WTC11 (cell line): ENCODE measurements around the gene TNXB.

ENCODE experiments used
- CREM ChIP-seq: sonication (generic); formaldehyde crosslinking; IDR thresholded peaks from 2 replicates; pipeline ENCODE4 v1.8.1; 2022; ENCODE audit warnings: mild to moderate bottlenecking, missing genetic modification reagents, moderate library complexity
- CTCF ChIP-seq: fragments of 200-600 bp; IDR thresholded peaks from 2 replicates; pipeline ENCODE4 v1.8.0; 2022; ENCODE audit warnings: antibody characterized with exemption
- ETV6 ChIP-seq: sonication (generic); formaldehyde crosslinking; IDR thresholded peaks from 2 replicates; pipeline ENCODE4 v1.8.1; 2022; ENCODE audit warnings: mild to moderate bottlenecking, missing genetic modification reagents
- MAX ChIP-seq: sonication (generic); formaldehyde crosslinking; IDR thresholded peaks from 2 replicates; pipeline ENCODE4 v1.8.0; 2022; ENCODE audit warnings: mild to moderate bottlenecking, missing genetic modification reagents
- NFE2L1 ChIP-seq: sonication (generic); formaldehyde crosslinking; IDR thresholded peaks from 2 replicates; pipeline ENCODE4 v1.8.1; 2023; ENCODE audit warnings: missing genetic modification reagents
- NFYB ChIP-seq: sonication (generic); formaldehyde crosslinking; conservative IDR thresholded peaks from 2 replicates; pipeline ENCODE4 v1.8.0; 2022; ENCODE audit warnings: low read depth, missing genetic modification reagents

GRCh38 chr6:32087574-32088486 is 21.3 kb downstream of the TNXB start:
- TF ChIP-seq MAX (CRISPR knock-in tag): no peak
- no peak for TF ChIP-seq NFYB
- 0 out of 2 replicates have a peak, but pooled peaks have one; percentile 27 for TF ChIP-seq CTCF
- TF ChIP-seq NFE2L1 (CRISPR knock-in tag): no peak
- no peak for TF ChIP-seq CREM (CRISPR knock-in tag)
- TF ChIP-seq ETV6 (CRISPR knock-in tag): peak; percentile 9; the same call in 1 of the 2 replicates
